NCI-H748 treated with DMSO at 0.1 percent for 48 hours (cell line): ENCODE measurements around the gene SUFU.
A peak's percentile ranks its signal among the peaks of the same experiment; 100 is the strongest.

ENCODE experiments used
- DNase-seq: peaks from one replicate; lab custom pipeline; 2025; lab: John Stamatoyannopoulos, UW

Gene SUFU

GRCh38 chr10:102635377-102635776, 131.6 kb downstream of the SUFU start:
- DNase-seq = no peak

DNA sequence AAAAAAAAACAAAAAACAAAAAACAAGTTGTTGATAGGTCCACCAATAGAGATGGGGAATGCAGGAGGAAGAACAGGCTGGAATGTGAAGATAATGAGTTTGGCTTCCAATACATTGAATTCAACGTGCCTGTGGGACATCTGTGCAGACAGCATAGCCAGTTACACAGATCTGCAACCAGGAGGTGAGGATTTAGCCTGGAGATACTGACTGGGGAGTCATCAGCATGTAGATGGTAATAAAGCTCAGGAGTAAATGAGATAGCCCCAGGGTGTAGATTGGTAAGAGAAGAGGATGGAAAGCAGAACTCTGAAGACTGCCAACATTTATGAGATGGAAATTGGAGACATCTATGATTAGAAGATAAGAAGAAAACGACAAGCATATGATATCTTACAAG, 135.8 kb downstream of the SUFU start:
- no peak for DNase-seq

DNA sequence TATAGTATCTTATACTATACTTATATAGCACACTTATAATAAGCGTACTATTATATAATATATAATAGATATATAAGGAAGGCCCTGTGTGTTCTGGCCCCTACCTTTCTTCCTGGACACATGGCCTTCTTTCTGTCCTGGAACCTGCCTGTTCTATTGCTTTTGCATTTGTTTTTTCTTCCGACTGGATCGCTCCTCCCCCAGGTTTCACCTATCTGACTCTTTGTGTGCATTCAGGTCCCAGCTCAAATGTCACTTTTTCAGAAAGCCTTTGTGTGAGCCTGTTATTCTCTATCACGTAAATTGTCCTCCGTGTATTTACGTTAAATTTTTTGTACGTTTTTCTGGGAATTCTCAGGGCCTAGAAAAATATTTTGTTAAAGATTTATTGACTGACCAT, 137.6 kb downstream of the SUFU start:
- DNase-seq = no peak

- DNase-seq = peak; percentile 88
Observed at GRCh38 chr10:102641880-102642735, 138.3 kb downstream of the SUFU start.

DNA sequence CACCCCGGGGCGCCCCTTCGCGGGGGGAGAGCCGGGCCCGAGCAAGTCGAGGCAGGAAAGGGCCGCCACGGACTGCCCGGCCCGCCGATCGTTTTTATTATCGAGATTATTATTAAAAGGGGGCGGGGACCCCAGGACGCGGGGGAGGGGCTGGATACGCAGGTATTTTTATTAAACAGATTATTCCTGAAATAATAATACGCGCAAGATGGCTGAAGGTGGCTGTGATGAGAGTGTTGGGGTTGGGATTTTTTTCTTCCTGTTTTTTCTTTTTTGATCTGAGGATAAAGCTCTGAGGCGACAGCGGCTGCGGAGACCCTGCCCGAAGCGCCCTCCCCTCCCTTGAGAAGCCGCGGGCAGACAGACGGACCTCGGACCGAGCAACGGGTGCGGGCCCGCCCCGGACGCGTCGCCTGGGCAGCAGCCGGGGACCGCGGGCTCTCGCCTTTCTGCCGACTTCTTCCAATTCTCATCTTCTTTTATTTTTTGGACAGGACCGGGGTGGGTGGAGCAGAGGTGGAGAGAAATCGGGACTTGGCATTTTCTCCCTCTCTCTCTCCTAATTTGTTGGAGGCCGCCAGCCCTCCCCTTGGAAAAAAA, 139.1 kb downstream of the SUFU start:
- peak; percentile 16 for DNase-seq

DNA sequence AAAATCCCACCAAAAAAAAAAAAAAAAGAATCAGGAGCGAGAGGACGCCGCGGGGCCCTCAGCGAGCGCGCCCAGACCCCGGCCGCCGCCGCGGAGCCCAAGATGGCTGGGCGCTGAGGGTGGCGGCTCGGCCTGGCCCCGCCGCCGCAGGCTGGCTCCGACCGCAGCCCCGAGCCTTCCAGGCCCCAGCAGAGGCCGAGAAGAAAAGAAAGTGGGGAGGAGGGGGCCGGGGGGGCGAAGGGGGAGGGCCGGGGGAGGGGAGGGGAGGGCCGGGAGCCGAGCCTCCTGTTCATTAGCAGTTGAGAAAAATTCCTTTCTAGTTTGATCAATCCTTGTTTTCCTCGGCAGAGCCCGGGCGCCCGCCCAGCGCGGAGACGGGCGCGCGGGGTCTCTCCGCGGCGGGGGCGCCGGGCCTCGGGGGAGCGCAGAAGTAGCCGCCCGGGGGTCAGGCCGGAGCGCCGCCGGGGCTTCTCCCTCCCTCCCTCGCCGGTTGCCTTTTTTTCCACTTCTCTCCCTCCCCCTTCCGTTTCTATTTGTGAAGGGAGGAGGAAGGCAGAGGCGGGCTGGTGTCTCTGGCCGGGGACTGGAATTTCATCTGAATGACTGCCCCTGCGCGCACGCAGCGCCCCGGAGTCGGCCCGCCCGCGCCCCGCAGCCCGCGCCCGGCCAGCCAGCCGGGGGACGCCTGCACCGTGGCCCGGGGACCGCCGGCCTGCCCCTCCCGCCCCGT, 139.7 kb downstream of the SUFU start:
- peak; percentile 3 for DNase-seq

DNA sequence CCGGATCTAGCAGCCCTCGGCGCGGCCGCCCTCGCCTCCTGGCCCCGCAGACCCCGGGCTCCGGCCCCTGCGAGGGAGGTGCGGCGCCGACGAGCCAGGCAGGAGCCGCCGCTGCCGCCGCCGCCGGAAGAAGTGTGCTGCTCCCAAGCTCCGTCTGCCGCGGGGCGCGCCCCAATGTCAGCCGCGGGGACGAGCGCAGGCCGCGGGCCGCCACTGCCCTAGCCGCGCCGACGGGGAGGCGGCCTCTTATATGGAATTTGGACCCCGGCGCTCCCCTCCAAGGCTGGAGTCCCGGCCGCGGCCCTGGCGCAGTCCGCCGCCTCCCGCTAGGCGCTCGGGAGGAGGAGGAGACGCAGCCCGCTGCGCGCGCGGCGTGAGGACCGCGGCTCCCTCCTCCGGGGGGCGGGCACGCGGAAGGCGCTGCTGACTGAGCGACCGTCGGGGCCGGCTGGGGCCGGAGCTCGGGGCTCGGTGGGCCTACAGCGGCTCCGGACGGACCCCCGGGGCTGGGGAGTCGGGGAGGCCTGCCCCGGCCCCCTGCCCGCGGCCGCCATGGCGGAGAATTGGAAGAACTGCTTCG, 140.4 kb downstream of the SUFU start, which contains the start of gene TRIM8:
TRIM8 (plus strand) TSS at position 414 of the 580 bp plus-strand sequence; CDS start at position 553, 139 bp downstream.
- no peak for DNase-seq

DNA sequence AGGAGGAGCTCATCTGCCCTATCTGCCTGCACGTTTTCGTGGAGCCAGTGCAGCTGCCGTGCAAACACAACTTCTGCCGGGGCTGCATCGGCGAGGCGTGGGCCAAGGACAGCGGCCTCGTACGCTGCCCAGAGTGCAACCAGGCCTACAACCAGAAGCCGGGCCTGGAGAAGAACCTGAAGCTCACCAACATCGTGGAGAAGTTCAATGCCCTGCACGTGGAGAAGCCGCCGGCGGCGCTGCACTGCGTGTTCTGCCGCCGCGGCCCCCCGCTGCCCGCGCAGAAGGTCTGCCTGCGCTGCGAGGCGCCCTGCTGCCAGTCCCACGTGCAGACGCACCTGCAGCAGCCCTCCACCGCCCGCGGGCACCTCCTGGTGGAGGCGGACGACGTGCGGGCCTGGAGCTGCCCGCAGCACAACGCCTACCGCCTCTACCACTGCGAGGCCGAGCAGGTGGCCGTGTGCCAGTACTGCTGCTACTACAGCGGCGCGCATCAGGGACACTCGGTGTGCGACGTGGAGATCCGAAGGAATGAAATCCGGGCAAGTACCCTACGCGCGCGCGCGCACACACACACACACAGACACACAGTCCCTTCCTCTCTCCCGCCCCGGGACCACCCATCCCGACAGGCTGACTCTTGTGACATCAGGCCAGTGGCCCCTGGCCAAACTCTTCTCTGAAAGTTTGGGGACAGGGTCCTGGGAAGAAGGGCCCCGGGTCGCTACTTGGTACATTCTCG, 141.0 kb downstream of the SUFU start:
- DNase-seq = peak; percentile 23

GRCh38 chr10:102645388-102645740, 141.6 kb downstream of the SUFU start:
- DNase-seq = peak; percentile 6

- DNase-seq = peak; percentile 21
Observed at GRCh38 chr10:102645741-102646609, 142.2 kb downstream of the SUFU start.

DNA sequence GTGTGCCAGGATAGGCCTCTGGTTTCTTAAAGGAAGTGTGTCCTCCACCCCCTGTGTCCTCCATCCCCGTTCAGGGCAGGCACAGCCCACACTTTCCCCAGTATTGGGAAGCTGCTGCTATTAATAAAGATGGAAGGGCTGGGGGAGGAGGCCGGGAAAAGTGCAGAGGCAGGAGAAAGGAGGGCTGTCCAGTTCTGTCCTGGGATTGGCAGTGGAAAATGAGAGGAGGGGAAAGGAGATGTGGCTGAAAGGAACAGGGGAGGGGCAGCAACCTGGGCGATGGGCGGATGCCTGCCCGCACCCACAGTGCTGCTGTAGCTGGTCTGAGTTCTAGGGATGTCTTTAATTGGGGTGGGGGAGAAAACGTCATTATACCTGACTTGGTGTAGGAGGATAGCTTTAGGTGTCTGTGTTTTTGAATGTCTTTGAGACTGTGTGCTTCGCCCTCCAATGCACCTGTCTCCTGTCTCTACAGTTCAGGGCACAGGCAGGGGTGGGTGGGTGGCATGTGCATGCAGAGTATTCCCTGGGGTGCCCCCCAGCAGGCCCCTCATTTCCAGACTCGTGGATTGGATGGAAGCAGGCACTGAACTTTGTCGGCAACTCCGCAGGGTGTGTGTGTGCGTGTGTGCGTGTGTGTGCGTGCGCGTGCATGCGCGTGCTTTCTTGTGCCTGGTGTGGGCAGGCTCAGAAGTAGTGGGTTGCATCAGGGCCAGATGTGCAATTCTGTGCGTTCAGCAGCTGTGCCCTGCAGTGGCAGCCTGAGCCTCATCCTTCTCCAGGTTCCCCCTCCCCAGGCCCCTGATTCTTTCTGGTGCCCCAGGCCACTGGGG, 143.1 kb downstream of the SUFU start:
- peak; percentile 21 for DNase-seq

DNA sequence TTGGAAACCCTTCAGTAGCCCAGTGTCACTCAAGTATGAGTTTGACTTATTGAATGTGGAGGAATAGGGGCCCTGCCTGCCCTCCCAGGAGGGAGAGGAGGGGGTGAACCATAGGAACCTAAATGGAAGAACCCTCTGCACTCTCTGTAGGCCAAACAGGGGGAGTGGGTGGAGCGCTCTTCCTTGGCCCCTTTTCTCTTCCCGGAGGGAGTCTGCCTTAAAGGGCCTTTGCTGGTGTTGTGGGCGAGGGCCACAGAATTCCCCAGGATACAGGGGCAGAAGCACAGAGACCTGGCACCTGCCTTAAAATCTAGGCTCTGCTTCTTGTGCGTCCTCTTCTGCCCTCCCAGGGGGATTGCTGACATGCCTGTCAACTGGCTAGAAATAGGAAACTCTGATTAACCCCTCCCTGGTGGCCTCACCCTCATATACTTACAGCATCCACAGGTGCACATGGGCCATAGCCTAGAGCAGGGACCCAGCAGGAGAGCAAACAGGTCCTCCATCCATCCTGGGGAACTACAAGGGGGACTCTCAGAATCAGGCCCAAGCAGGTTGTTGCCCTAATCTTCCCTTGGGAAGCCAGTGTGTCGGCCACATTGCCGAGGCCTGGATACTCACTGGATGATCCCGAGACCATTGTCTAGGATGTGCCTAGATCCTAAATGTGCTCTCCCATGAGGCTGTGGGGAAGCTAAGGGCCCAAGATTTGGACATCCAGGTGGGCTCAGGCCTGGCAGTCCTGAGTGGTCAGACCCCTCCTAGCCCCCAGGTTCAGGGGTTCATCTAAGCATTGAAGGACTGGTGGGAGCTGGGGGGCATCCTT, 143.9 kb downstream of the SUFU start:
- DNase-seq = no peak

DNA sequence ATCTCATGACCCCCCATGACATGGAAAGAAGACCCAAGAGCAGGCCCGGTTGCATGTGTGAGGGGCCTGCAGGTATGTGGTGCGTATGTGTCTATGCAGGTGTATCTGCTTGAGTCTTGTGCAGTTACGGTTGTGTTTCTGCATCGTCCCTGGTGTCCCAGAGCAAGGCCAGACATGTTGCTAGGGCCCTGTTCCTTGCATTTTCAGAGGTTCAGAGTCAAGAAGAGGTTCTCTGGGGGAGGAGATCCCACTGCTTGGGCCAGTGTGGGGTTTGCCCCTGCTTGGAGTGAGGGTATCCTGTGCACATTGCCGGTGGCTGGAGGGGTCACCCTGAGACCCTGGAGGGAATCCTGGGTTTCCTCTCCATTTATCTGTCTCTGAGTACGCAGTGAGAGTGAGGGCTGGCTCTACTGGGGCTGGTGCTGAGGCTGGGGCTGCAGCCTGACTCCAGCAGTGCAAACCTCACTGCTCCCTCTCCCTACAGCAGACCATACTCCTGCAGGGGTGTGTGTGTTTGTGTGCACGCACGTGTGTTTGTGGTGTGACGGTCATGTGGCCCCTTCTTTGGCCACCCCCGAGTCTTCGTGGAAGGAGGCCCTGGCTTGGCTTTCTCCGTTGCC, 144.6 kb downstream of the SUFU start:
- no peak for DNase-seq

DNA sequence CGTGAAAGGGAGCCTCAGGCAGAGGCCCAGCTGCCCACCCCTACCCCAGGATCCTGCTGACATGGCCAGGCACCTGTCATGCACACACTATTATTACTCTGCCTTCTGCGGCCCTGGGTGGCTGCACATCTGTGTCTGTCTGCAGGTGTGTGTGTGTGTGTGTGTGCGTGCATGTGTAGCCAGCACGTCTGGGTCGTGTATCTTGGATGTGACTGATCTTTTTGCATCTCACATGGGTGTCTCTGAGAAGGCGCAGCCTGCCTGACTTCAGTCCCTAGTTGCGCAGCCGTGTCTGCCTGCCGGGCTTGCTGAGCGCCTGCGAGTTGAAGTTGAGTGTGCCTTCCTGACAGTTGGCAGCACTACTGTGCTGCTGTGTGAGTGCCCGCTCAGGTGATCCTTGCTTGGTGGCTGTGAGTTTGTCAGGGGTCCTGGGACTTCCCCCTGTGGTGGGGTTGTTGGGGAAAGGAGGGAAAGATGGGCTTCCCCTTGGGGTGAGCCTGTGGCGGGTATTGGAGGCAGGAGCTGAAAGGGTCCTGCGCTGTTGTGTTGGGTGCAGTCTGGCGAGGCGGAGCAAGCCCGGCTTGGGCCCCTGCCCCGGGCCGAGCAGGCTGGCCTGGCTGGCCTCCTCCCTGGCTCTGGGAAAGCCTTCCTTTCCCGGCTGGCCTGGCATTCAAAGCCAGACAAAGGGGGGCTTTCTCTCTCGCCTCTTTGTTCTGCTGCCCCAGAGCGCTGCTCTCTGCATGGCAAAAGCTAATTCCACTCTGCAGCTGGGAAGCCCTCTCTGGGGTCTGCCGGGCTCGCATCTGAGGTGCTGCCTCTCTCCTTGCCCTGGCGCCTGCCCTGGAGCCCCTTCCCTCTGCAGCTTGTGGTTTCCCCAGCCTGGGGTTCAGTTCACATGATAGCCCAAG, 145.4 kb downstream of the SUFU start:
- no peak for DNase-seq

GRCh38 chr10:102649797-102650654, 146.3 kb downstream of the SUFU start:
- no peak for DNase-seq

GRCh38 chr10:102650655-102651454, 147.1 kb downstream of the SUFU start:
- no peak for DNase-seq
